IMR-90 (cell line): Measurements from ENCODE around the gene MPND. TPM values are rescaled to one million over a fixed set of nuclear protein-coding genes. Genes with fewer than 3 reads are reported as not detected.

Experiments
- ATAC-seq: fragments of 200-7000 bp; cut with Tn5 transposase; 2 replicates; pipeline ENCODE4 v1.9.1; 2020; ENCODE audit warnings: low read depth, mild to moderate bottlenecking, moderate library complexity
- BruUV-seq: library from RNA; stranded (reverse); fragments of 400-500 nt; replicated peaks from 2 replicates; lab custom pipeline; 2021; lab: Mats Ljungman, UMichigan
- CTCF ChIA-PET: fragments of 300-600 bp; formaldehyde crosslinking; extraction: SDS; loops from one replicate; lab custom pipeline; 2021; ENCODE audit warnings: antibody characterized with exemption; lab: Yijun Ruan, JAX
- POLR2A ChIA-PET: fragments of 300-600 bp; sonication (Branson Sonifier 250); formaldehyde crosslinking; loops from one replicate; lab custom pipeline; 2022; ENCODE audit warnings: antibody characterized with exemption; ENCODE audit not compliant: unreplicated experiment; lab: Charles Lee
- DNase-seq: peaks from one replicate; pipeline ENCODE4 v3.0.0; 2013
- H2AFZ ChIP-seq: replicated peaks from 2 replicates; pipeline ENCODE3; 2013; ENCODE audit warnings: low read length, mild to moderate bottlenecking; ENCODE audit not compliant: poor library complexity
- H2AK5ac ChIP-seq: 2 replicates; pipeline ENCODE4 v1.6.1; 2013; ENCODE audit warnings: low read depth, low read length, inconsistent platforms
- H2AK9ac ChIP-seq: replicated peaks from 2 replicates; pipeline ENCODE3; 2013; ENCODE audit warnings: mild to moderate bottlenecking, low read depth, low read length, moderate library complexity; ENCODE audit not compliant: poor library complexity
- H2BK120ac ChIP-seq: 2 replicates; pipeline ENCODE4 v1.6.1; 2013; ENCODE audit warnings: low read depth, low read length, inconsistent platforms
- H2BK15ac ChIP-seq: 3 replicates; pipeline ENCODE4 v1.6.1; 2013; ENCODE audit warnings: low read depth, low read length, inconsistent platforms
- H2BK20ac ChIP-seq: 2 replicates; pipeline ENCODE4 v1.6.1; 2013; ENCODE audit warnings: low read depth, mild to moderate bottlenecking, inconsistent platforms, low read length, moderate library complexity
- H2BK5ac ChIP-seq: 2 replicates; pipeline ENCODE4 v1.6.1; 2013; ENCODE audit warnings: mild to moderate bottlenecking, low read depth, low read length, inconsistent platforms; ENCODE audit not compliant: poor library complexity, severe bottlenecking
- H3K14ac ChIP-seq: replicated peaks from 2 replicates; pipeline ENCODE4 v1.6.1; 2013; ENCODE audit warnings: low read depth, low read length, inconsistent platforms
- H3K18ac ChIP-seq: 2 replicates; pipeline ENCODE4 v1.6.1; 2013; ENCODE audit warnings: low read depth, low read length, control low read depth
- H3K23ac ChIP-seq: 2 replicates; pipeline ENCODE4 v1.6.1; 2013; ENCODE audit warnings: low read depth, low read length, inconsistent platforms
- H3K27ac ChIP-seq: 2 replicates; pipeline ENCODE4 v1.5.1; 2013; ENCODE audit warnings: mild to moderate bottlenecking, control low read depth, low read length; ENCODE audit not compliant: insufficient read depth
- H3K27me3 ChIP-seq: 2 replicates; pipeline ENCODE4 v1.6.1; 2013; ENCODE audit warnings: low read length; ENCODE audit not compliant: control insufficient read depth, insufficient read depth
- H3K36me3 ChIP-seq: 2 replicates; pipeline ENCODE4 v1.6.1; 2013; ENCODE audit warnings: low read length, mixed read lengths; ENCODE audit not compliant: control insufficient read depth, insufficient read depth
- H3K4ac ChIP-seq: 2 replicates; pipeline ENCODE4 v1.6.1; 2013; ENCODE audit warnings: low read depth, low read length, inconsistent platforms
- H3K4me1 ChIP-seq: 2 replicates; pipeline ENCODE4 v1.6.1; 2013; ENCODE audit warnings: low read length, mixed read lengths; ENCODE audit not compliant: control insufficient read depth, insufficient read depth
- H3K4me2 ChIP-seq: 2 replicates; pipeline ENCODE4 v1.6.1; 2013; ENCODE audit warnings: low read depth, mild to moderate bottlenecking, control low read depth, low read length, moderate library complexity
- H3K4me3 ChIP-seq: 2 replicates; pipeline ENCODE4 v1.5.1; 2013; ENCODE audit warnings: low read depth, mild to moderate bottlenecking, control low read depth, low read length, moderate library complexity; ENCODE audit not compliant: insufficient read depth
- H3K56ac ChIP-seq: 2 replicates; pipeline ENCODE4 v1.6.1; 2013; ENCODE audit warnings: low read length, inconsistent platforms; ENCODE audit not compliant: insufficient read depth; ENCODE audit errors: extremely low read depth
- H3K79me1 ChIP-seq, 2 experiments: 2 replicates each; pipeline ENCODE4 v1.6.1; 2013; ENCODE audit warnings: low read length in 2 of 2, inconsistent platforms in 1 of 2, low read depth in 1 of 2
- H3K9ac ChIP-seq: 2 replicates; pipeline ENCODE4 v1.6.1; 2013; ENCODE audit warnings: low read depth, low read length, control low read depth
- H3K9me1 ChIP-seq: 2 replicates; pipeline ENCODE4 v1.6.1; 2013; ENCODE audit warnings: low read length, inconsistent platforms; ENCODE audit not compliant: insufficient read depth
- H3K9me3 ChIP-seq: 2 replicates; pipeline ENCODE4 v1.6.1; 2013; ENCODE audit warnings: low read length; ENCODE audit not compliant: control insufficient read depth, insufficient read depth
- H4K20me1 ChIP-seq: 2 replicates; pipeline ENCODE4 v1.6.1; 2013; ENCODE audit warnings: low read length, inconsistent platforms; ENCODE audit not compliant: insufficient read depth
- H4K5ac ChIP-seq: 2 replicates; pipeline ENCODE4 v1.6.1; 2013; ENCODE audit warnings: mild to moderate bottlenecking, low read depth, low read length, control low read depth
- H4K8ac ChIP-seq, 2 experiments: 2 replicates each; pipeline ENCODE4 v1.6.1; 2013; ENCODE audit warnings: low read depth in 2 of 2, low read length in 2 of 2, control low read depth in 1 of 2, inconsistent platforms in 1 of 2
- H4K91ac ChIP-seq: 2 replicates; pipeline ENCODE4 v1.6.1; 2013; ENCODE audit warnings: low read depth, low read length, inconsistent platforms; ENCODE audit not compliant: insufficient read depth
- BHLHE40 ChIP-seq: fragments of 150-350 bp; IDR thresholded peaks from 2 replicates; pipeline ENCODE4 v1.6.1; 2016; ENCODE audit warnings: mild to moderate bottlenecking, low read depth, low read length
- CEBPB ChIP-seq: IDR thresholded peaks from 2 replicates; pipeline ENCODE4 v1.6.1; 2012; ENCODE audit warnings: low read depth, low read length, improper control_type of control experiment
- CHD1 ChIP-seq: IDR thresholded peaks from 2 replicates; pipeline ENCODE4 v1.6.1; 2012; ENCODE audit warnings: low read depth, low read length, improper control_type of control experiment
- MAZ ChIP-seq: IDR thresholded peaks from 2 replicates; pipeline ENCODE4 v1.6.1; 2012; ENCODE audit warnings: low read depth, mild to moderate bottlenecking, low read length, improper control_type of control experiment, moderate library complexity, borderline replicate concordance
- MXI1 ChIP-seq: IDR thresholded peaks from 2 replicates; pipeline ENCODE4 v1.6.1; 2012; ENCODE audit warnings: low read depth, mild to moderate bottlenecking, low read length, moderate library complexity, borderline replicate concordance
- NFE2L2 ChIP-seq: fragments of 150-350 bp; IDR thresholded peaks from 2 replicates; pipeline ENCODE4 v1.6.1; 2016; ENCODE audit warnings: low read depth, mild to moderate bottlenecking, low read length
- POLR2A ChIP-seq: IDR thresholded peaks from 2 replicates; pipeline ENCODE4 v1.6.1; 2012; ENCODE audit warnings: mild to moderate bottlenecking, low read depth, low read length
- RAD21 ChIP-seq: IDR thresholded peaks from 2 replicates; pipeline ENCODE4 v1.6.1; 2012; ENCODE audit warnings: low read length, improper control_type of control experiment
- RCOR1 ChIP-seq: IDR thresholded peaks from 2 replicates; pipeline ENCODE4 v1.6.1; 2012; ENCODE audit warnings: mild to moderate bottlenecking, low read length, improper control_type of control experiment; ENCODE audit not compliant: insufficient replicate concordance
- RFX5 ChIP-seq: IDR thresholded peaks from 2 replicates; pipeline ENCODE4 v1.8.0; 2012; ENCODE audit warnings: low read depth, mild to moderate bottlenecking, low read length, moderate library complexity
- WGBS, 2 experiments: methylation state at CpG; one replicate each; pipeline versions ENCODE4 v1.1.5 to v1.1.7; 2013; ENCODE audit warnings: missing lambda C conversion rate in 2 of 2; ENCODE audit not compliant: insufficient read length in 1 of 2; ENCODE audit errors: extremely low coverage in 2 of 2; 5-methylcytosine and 5-hydroxymethylcytosine counted together
- dilution Hi-C: fragments of 300-500 bp; cut with HindIII; formaldehyde crosslinking; loops from one replicate; pipeline ENCODE4 v1.14.3; 2018; ENCODE audit warnings: low sequenced_read_pairs; ENCODE audit not compliant: unreplicated experiment
- in situ Hi-C: fragments of 300-500 bp; cut with MboI; formaldehyde crosslinking; loops from 3 replicates; pipeline ENCODE4 v1.14.3; 2019; ENCODE audit warnings: low sequenced_read_pairs, inconsistent platforms, mixed read lengths
- intact Hi-C: fragments of 100-400 bp; cut with micrococcal nuclease; formaldehyde crosslinking; loops from 2 replicates; pipeline ENCODE4 v1.10.0; 2022
- polyA plus RNA-seq, 3 experiments: library from polyadenylated mRNA; depleted of rRNA; stranded (reverse); fragments of >200 nt; gene quantifications; 2 replicates each; pipeline ENCODE4 v1.2.3, GENCODE V29; 2012; ENCODE audit warnings: low replicate concordance in 1 of 3
- total RNA-seq: library from RNA; depleted of rRNA; stranded (reverse); fragments of >200 nt; gene quantifications from 2 replicates; pipeline ENCODE4 v1.2.3, GENCODE V29; 2012
- TF ChIP-seq, protein P1 (sequence below): fragments of 150-350 bp; IDR thresholded peaks from 2 replicates; pipeline ENCODE4 v1.6.1; 2017; ENCODE audit warnings: mild to moderate bottlenecking, antibody characterized with exemption, low read length, low read depth
- TF ChIP-seq, protein P2 (sequence below): conservative IDR thresholded peaks from 2 replicates; pipeline ENCODE4 v1.5.1; 2012; ENCODE audit warnings: mild to moderate bottlenecking, low read depth, low read length, improper control_type of control experiment
- TF ChIP-seq, protein P3 (sequence below): fragments of 150-350 bp; IDR thresholded peaks from 2 replicates; pipeline ENCODE4 v1.6.1; 2016; ENCODE audit warnings: low read depth, mild to moderate bottlenecking, low read length, moderate library complexity, borderline replicate concordance

Gene MPND
- total and polyA plus RNA-seq, 2 of the 4 experiments (the other 2 are of a cell fraction): 2.3 to 8.1 TPM

DNA sequence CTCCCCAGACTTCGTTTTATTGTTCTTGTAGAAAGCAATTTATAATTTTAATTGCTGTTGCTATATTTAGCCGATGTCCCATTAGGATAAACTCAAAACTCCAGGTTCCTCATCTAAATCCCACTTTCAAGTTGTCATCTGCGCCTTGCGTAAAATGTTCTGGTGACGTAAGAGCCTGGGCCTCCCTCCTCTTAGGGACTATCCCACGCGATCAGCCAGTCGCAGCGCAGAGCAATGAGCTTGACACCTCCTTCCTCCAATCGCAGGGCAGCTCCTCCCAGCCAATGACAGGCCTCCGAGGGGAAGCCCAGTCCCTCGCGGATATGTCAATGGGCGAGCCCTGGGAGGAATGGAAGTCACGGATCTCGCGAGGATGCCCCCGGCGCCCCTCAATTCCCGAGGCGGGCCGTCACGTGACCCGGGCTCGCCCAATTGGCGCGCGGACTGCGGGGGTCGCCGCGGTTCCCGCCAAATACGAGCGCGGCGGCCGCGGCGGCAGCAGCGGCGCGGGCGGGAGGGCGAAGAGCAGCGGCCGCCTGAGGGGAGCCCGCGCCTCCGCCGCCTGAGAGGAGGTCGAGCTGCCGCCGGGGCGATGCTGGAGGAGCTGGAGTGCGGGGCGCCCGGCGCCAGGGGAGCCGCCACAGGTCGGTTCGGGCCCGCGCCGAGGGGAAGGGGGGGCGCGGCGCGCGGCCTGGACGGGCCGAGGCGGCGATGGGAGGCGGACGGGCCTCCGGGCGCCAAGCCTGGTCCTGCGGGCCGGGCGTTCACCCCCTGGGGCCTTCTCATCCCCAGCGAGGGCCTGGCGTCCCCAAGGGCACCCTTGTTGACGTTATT lies 59.0 kb downstream of the MPND start, which contains the start of gene CHAF1A:
TSS of gene CHAF1A (plus strand) at position 470 of the 834 bp plus-strand sequence. CDS start at position 593, 123 bp downstream.
- intact Hi-C loops: loop anchor here (2.0 kb wide), 1 partner anchor 54 kb away; the partner anchor contains the start of gene UBXN6
- 0% methylated on average over 33 of the region's 84 CpGs; no CpG with 5 or more reads in 1 of the 2 experiments for WGBS, 2 experiments
- no peak for TF ChIP-seq RAD21
- TF ChIP-seq, protein P1, sequence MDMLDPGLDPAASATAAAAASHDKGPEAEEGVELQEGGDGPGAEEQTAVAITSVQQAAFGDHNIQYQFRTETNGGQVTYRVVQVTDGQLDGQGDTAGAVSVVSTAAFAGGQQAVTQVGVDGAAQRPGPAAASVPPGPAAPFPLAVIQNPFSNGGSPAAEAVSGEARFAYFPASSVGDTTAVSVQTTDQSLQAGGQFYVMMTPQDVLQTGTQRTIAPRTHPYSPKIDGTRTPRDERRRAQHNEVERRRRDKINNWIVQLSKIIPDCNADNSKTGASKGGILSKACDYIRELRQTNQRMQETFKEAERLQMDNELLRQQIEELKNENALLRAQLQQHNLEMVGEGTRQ: peak; percentile 99
- TF ChIP-seq MXI1: peak; percentile 58; the same call in 1 of the 2 replicates
- peak; percentile 59 for TF ChIP-seq POLR2A
- peak; percentile 76 for TF ChIP-seq BHLHE40
- TF ChIP-seq, protein P2, sequence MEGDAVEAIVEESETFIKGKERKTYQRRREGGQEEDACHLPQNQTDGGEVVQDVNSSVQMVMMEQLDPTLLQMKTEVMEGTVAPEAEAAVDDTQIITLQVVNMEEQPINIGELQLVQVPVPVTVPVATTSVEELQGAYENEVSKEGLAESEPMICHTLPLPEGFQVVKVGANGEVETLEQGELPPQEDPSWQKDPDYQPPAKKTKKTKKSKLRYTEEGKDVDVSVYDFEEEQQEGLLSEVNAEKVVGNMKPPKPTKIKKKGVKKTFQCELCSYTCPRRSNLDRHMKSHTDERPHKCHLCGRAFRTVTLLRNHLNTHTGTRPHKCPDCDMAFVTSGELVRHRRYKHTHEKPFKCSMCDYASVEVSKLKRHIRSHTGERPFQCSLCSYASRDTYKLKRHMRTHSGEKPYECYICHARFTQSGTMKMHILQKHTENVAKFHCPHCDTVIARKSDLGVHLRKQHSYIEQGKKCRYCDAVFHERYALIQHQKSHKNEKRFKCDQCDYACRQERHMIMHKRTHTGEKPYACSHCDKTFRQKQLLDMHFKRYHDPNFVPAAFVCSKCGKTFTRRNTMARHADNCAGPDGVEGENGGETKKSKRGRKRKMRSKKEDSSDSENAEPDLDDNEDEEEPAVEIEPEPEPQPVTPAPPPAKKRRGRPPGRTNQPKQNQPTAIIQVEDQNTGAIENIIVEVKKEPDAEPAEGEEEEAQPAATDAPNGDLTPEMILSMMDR: no peak
- TF ChIP-seq NFE2L2: no peak
- TF ChIP-seq, protein P3, sequence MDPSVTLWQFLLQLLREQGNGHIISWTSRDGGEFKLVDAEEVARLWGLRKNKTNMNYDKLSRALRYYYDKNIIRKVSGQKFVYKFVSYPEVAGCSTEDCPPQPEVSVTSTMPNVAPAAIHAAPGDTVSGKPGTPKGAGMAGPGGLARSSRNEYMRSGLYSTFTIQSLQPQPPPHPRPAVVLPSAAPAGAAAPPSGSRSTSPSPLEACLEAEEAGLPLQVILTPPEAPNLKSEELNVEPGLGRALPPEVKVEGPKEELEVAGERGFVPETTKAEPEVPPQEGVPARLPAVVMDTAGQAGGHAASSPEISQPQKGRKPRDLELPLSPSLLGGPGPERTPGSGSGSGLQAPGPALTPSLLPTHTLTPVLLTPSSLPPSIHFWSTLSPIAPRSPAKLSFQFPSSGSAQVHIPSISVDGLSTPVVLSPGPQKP: no peak
- no peak for TF ChIP-seq RFX5
- no peak for TF ChIP-seq RCOR1
- peak; percentile 32; the same call in 1 of the 2 replicates for TF ChIP-seq MAZ
- TF ChIP-seq CHD1: no peak
- peak; percentile 96 for TF ChIP-seq CEBPB

More for the DNA sequence above, 59.0 kb downstream of the MPND start, which contains the start of gene CHAF1A:
- peaks cover 10 to 53% of the 10 kb centered on the region in 2 experiments; a peak in 2 of 4 replicates for H3K79me1 ChIP-seq
- peak within 1 kb of the TSS; percentile 54; the same call in 1 of the 2 replicates for H3K27ac ChIP-seq
- H4K5ac ChIP-seq: peak within 1 kb of the TSS; percentile 14
- no peaks in the 10 kb centered on the region for H3K9me3 ChIP-seq
- peak within 1 kb of the TSS; percentile 95 for H2AK9ac ChIP-seq
- H3K9me1 ChIP-seq: peaks cover 9% of the 10 kb centered on the region
- no peak within 1 kb of the TSS for H3K18ac ChIP-seq
- H4K20me1 ChIP-seq: peaks cover 34% of the 10 kb centered on the region
- peak within 1 kb of the TSS; percentile 66 for H3K9ac ChIP-seq
- no peaks in the 10 kb centered on the region for H3K27me3 ChIP-seq
- H4K91ac ChIP-seq: peak within 1 kb of the TSS; percentile 22
- ATAC-seq (peak; percentile 91), DNase-seq (peak; percentile 100)
- peak within 1 kb of the TSS; percentile 35 for H3K56ac ChIP-seq
- H2BK120ac ChIP-seq: no peak within 1 kb of the TSS; the same call in 1 of the 2 replicates
- in situ Hi-C loops: no loop called here
- H3K4me1 ChIP-seq: peaks cover 5% of the 10 kb centered on the region
- peak within 1 kb of the TSS; percentile 96 for H3K4me2 ChIP-seq
- H2BK5ac ChIP-seq: peak within 1 kb of the TSS; percentile 44
- H3K14ac ChIP-seq: peak within 1 kb of the TSS; percentile 53
- H2AFZ ChIP-seq: peak within 1 kb of the TSS; percentile 91
- peak within 1 kb of the TSS; percentile 47 for H3K4me3 ChIP-seq
- peak within 1 kb of the TSS; percentile 6 for H3K4ac ChIP-seq
- no peak within 1 kb of the TSS for H2BK20ac ChIP-seq
- peak within 1 kb of the TSS; percentile 50 for H3K23ac ChIP-seq
- H2BK15ac ChIP-seq: 0 out of 3 replicates have a peak within 1 kb of the TSS, but pooled peaks have one; percentile 7
- H2AK5ac ChIP-seq: peak within 1 kb of the TSS; percentile 77
- dilution Hi-C loops: no loop called here
- peak within 1 kb of the TSS; percentile 46 to 74 for H4K8ac ChIP-seq
- no TSS peak for BruUV-seq
- H3K36me3 ChIP-seq: peaks cover under 1% of the 10 kb centered on the region; the same call in 1 of the 2 replicates
- POLR2A ChIA-PET: no interaction called here
- CTCF ChIA-PET: interaction anchor here (1.1 to 1.5 kb wide), 2 partner anchors 13 to 27 kb away, joined by 3 to 5 read pairs; no protein-coding TSS in a partner anchor
